Ramos (cell line): ENCODE data around the gene BDKRB1.
"Not testable (repeated sequence)": the region's sequence is repeated elsewhere in the genome, so short reads cannot be mapped to it uniquely, and the experiment has no call there.

ENCODE experiments used
- in situ Hi-C: fragments of 300-500 bp; cut with MboI; formaldehyde crosslinking; loops from one replicate; pipeline ENCODE4 v1.14.3; 2022; ENCODE audit warnings: low sequenced_read_pairs; ENCODE audit not compliant: unreplicated experiment

BDKRB1 gene

GRCh38 chr14:96232506-96232905 lies 23.5 kb upstream of the BDKRB1 start:
- in situ Hi-C loops = no loop called here

- in situ Hi-C loops = no loop called here
Measured at GRCh38 chr14:96233661-96234060, 22.3 kb upstream of the BDKRB1 start.

DNA sequence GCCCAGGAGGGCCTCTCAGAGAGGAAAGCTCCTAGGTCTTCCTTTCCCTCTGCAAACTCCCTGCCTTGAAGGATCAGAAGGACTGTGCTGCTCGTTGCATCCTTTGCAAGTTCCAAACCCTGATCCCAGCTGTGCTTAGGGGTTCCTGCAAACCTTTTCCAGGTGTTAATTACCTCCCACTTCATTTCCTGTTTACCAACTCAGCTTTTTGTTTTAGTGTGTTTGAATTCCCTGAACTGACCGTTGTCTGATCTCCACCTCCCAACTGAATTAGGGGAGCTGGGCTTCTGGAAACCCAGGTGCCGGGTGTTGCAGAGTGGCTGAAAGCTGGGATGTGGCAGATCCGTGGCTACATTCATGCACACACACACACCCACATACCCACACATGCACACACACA lies 20.6 kb upstream of the BDKRB1 start:
- in situ Hi-C loops = no loop called here

- in situ Hi-C loops = no loop called here
Measured at GRCh38 chr14:96237641-96238040, 18.4 kb upstream of the BDKRB1 start.

DNA sequence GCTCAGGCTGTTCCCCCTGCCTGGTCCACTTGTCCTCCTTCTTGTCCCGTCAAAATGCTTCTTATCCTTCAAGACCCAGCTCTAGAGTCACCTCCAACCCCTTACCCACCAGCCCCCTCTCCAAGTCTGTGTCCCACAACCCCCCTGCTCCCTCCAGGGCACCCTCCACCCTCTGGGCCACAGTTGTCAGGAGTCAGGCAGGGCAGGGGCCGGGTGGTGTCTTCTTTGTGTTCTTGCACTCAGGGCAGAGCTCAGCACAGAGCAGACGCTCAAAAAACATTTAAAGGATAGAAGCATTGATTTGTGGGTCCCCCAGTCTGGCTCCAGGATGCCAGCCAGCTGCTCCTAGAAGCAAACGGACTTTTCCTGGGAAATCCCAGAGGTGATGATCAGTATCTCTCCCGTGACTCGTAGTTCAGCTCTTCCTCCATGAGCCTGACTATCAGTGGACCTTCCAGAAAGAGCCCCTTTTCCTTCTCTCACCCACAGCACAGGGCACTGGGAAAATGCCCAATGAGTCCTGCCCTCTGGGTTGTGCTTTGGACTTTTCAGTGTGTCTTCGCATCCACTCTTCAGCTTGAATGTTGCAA lies 17.2 kb upstream of the BDKRB1 start:
- in situ Hi-C loops = no loop called here

DNA sequence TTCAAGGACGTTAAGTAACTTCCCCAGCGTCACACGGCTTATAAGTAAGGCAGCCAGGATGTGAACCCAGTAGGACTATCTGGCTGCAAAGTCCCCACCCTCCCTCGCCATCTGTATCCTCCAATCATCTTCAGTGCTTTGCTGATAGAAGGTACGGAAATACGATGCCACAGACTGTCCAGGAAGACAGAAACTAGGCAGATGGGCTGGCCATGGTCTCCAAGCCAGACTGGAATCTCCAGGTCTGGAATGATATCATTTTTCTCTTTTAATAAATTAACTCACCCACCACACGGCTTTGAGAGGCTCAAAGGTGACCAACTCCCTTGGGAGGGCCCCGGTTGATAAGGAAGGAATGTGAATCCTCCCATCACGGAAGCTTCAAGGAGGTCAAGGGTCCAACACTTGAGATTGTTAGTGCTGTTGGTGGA lies 16.3 kb upstream of the BDKRB1 start:
- in situ Hi-C loops = no loop called here

DNA sequence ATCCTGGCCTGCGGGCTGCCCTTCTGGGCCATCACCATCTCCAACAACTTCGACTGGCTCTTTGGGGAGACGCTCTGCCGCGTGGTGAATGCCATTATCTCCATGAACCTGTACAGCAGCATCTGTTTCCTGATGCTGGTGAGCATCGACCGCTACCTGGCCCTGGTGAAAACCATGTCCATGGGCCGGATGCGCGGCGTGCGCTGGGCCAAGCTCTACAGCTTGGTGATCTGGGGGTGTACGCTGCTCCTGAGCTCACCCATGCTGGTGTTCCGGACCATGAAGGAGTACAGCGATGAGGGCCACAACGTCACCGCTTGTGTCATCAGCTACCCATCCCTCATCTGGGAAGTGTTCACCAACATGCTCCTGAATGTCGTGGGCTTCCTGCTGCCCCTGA lies 15.4 kb upstream of the BDKRB1 start:
- in situ Hi-C loops = no loop called here

DNA sequence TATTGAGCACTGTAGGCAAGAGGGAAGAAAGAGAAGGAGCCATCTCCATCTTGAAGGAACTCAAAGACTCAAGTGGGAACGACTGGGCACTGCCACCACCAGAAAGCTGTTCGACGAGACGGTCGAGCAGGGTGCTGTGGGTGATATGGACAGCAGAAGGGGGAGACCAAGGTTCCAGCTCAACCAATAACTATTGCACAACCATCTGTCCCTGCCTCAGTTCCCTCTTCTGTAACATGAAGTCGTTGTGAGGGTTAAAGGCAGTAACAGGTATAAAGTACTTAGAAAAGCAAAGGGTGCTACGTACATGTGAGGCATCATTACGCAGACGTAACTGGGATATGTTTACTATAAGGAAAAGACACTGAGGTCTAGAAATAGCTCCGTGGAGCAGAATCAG lies 13.9 kb upstream of the BDKRB1 start:
- in situ Hi-C loops = no loop called here

DNA sequence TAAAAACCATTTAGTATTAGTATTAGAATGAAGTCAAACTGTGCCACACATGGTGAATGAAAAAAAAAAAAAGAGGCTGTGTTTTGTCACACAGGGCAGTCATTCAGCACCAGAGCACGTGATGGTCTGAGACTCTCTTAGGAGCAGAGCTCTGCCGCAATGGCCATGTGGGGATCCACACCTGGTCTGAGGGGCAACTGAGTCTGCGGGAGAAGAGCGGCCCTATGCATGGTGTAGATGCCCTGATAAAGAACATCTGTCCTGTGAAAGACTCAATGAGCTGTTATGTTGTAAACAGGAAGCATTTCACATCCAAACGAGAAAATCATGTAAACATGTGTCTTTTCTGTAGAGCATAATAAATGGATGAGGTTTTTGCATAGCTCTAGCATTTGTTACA lies 12.2 kb upstream of the BDKRB1 start:
- in situ Hi-C loops = no loop called here

DNA sequence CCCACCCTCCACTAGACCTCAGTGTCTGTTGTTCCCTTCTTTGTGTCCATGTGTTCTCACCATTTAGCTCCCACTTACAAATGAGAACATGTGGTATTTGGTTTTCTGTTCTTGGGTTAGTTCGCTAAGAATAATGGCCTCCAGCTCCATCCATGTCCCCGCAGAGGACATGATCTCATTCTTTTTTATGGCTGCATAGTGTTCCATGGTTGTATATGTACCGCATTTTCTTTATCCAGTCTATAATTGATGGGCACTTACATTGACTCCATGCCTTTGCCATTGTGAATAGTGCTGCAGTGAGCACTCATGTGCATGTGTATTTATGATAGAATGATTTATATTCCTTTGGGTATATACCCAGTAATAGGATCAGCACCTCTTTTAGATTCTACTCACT lies 10.9 kb upstream of the BDKRB1 start:
- in situ Hi-C loops = not testable (repeated sequence)

DNA sequence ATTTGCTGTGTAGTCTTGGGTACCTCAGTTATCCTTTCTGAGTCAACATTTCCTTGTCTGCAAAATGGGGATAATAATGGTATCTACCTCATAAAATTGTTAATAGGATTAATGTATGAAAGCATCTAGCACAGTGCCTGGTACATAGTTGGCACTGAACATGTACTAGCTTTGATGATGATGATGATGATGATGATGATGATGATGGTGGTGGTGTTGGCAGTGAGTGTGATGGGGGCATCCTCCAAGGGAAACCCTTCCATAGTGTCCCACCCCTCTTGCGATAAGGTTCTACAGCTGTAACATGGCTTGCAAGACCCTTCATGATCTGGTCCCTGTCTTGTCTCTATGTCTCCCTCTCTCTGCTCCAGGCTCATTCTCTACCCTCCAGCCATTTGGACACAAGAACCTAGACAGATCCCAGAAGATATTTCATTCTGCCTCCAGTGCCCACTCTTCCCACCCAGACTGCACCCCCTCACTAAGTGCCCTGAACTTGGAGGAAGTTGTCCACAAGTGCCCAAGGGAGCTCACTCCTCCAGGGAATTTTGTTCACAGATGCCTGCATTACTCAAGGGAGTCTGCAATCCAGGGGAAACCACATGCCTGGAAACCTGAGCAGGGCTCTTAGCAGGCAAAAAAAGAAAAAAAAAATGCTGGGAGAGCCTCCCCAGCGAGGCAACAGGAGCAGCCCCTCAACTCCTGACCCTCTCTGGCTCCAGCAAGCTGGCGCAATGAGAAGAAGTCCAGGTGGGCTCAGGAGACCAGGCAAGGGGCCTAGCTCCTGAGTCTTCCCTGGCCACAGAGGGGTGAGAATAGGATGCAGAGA lies 10.1 kb upstream of the BDKRB1 start:
- in situ Hi-C loops = no loop called here

DNA sequence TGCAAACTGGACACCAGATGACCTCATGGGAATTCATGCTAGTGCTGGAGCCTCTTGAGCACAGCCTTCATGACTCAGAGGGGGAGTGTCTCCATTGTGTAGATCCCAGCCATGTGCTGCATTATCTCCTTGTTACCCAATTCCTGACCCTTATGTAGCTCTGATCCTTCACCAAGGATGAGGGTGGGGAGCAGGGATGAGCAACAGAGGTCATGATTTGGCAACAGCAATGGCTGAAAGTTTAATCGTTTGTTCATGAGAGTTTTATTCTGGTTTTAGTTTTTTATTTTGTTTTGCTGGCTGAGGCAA lies 9.5 kb upstream of the BDKRB1 start:
- in situ Hi-C loops = no loop called here

DNA sequence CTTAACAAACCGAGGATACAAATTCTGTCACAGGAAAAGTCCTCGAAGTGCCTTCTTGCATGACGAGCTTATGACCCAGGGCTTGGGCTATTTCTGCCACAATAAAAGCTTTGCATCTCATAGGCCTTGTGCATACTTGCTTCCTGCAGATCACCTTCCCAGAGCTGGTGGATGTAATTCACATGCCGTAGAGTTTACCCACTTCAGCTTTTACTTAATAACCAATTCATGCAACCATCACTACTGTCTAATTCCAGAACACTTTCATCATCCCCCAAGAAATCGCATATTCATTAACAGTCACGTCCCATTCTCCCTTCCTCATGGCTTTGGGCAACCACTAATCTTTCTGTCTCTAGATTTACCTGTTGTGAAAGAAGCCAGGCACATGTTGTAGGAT lies 9.0 kb upstream of the BDKRB1 start:
- in situ Hi-C loops = no loop called here

- in situ Hi-C loops = no loop called here
Measured at GRCh38 chr14:96249029-96249428, 7.0 kb upstream of the BDKRB1 start.

GRCh38 chr14:96250485-96250884 lies 5.5 kb upstream of the BDKRB1 start:
- in situ Hi-C loops = no loop called here

- in situ Hi-C loops = no loop called here
Measured at GRCh38 chr14:96251656-96252155, 4.3 kb upstream of the BDKRB1 start.

- in situ Hi-C loops = no loop called here
Measured at GRCh38 chr14:96252323-96252998, 3.5 kb upstream of the BDKRB1 start.

DNA sequence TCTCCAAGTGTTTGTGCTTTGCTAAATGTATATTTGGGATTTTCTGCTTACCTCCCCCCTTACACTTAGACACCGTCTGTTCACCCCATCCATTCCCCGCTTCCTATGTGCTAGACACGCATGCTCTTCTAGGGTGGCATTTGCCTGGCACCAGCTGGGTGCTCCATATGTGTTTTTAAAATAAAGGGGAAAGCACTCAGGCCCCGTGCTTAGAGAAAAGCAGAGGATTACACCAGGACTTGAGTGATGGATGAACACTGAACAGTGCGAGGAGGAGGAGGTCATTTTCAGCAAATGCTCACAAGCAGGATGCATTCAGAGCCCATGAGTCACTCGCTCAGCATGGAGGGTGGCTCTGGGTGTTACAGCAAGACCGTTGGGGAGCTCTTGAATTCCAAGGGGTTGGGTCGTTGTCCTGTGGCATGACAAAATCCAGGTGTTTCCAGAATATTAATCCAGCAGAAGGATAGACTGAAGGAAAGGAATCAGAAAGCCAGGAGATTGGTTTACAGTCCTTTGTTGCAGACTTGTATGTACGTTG lies 2.9 kb upstream of the BDKRB1 start:
- in situ Hi-C loops = no loop called here

GRCh38 chr14:96254687-96255086 lies 1.3 kb upstream of the BDKRB1 start:
- in situ Hi-C loops = no loop called here

DNA sequence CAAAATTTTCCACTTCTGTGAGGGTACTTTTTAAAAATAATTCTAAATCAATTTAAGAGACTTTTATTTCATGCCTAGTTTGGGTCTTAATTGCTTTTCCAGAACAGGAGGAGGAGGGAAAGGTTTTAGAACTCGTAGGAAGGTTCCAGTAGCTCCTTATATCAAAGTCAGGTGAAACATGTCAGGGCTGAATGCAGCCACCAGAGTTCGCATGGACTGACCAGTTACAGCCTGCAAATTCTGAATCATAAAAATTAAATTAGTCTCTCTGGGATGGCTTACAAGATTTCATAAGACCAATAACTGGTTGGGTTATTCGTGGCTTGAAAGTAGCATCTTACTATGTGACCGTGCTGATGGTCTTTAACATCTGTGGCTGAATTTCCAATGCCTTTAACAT lies 397 bp downstream of the BDKRB1 start:
- in situ Hi-C loops = no loop called here

GRCh38 chr14:96257056-96257455 lies 1.0 kb downstream of the BDKRB1 start:
- in situ Hi-C loops = no loop called here
